ENCODE measurements around the gene ZDHHC5.

GRCh38 chr11:57652662-57653061 lies 15.3 kb upstream of the ZDHHC5 start:
- TF ChIP-seq CTCF (IDR thresholded peaks at IDR 0.05) (no peak), POLR2A (IDR thresholded peaks at IDR 0.05) (no peak)

All from Peyer's patch (tissue), 4 donors.